Body of pancreas (tissue), 4 donors: ENCODE data around the gene UGT1A5. TPM values are rescaled to one million over a fixed set of nuclear protein-coding genes. Genes with fewer than 3 reads are reported as not detected.

ENCODE experiments used
- ATAC-seq: fragments of 150-250 bp; one replicate; pipeline ENCODE4 v1.9.1; 2016
- DNase-seq, 4 donors: peaks; one replicate each; pipeline ENCODE4 v3.0.0-alpha.2; 2019
- H3K27ac ChIP-seq, 4 donors: fragments of 200-600 bp; sonication (generic); 1 replicate in 3 of 4; 2 replicates in 1 of 4; pipeline versions ENCODE4 v1.5.1 to v1.6.1; 2016 to 2019; ENCODE audit warnings: mild to moderate bottlenecking in 1 of 4, mixed read lengths in 1 of 4, moderate library complexity in 1 of 4
- H3K27me3 ChIP-seq, 2 donors: fragments of 200-600 bp; sonication (generic); one replicate each; pipeline ENCODE4 v1.6.0; 2016; ENCODE audit warnings: mild to moderate bottlenecking in 1 of 2
- H3K36me3 ChIP-seq, 2 donors: fragments of 200-600 bp; sonication (generic); replicated peaks in 1 of 2; 2 replicates each; pipeline ENCODE4 v1.5.1; 2016; ENCODE audit warnings: low read depth in 2 of 2; ENCODE audit not compliant: insufficient read depth in 1 of 2
- H3K4me1 ChIP-seq: fragments of 200-600 bp; sonication (generic); one replicate; pipeline ENCODE4 v1.6.0; 2016
- H3K4me3 ChIP-seq, 2 donors: fragments of 200-600 bp; sonication (generic); 1 replicate in 1 of 2; 2 replicates in 1 of 2; pipeline ENCODE4 v1.5.1; 2016 to 2019
- H3K9me3 ChIP-seq, 3 donors: fragments of 200-600 bp; sonication (generic); 1 replicate in 2 of 3; 2 replicates in 1 of 3; pipeline ENCODE4 v1.5.1; 2016
- CTCF ChIP-seq, 7 experiments: fragments of 450-650 bp in 4 of 7; fragments of 200-600 bp in 3 of 7; sonication (generic) in 3 of 7; IDR thresholded peaks; one replicate each; pipeline ENCODE4 v1.5.1; 2016 to 2019; ENCODE audit warnings: antibody characterized with exemption in 7 of 7
- POLR2A ChIP-seq, 3 donors: fragments of 450-650 bp; IDR thresholded peaks; one replicate each; pipeline ENCODE4 v1.6.1; 2016; ENCODE audit warnings: antibody characterized with exemption in 3 of 3, mild to moderate bottlenecking in 2 of 3
- WGBS, 2 donors: methylation state at CpG; one replicate each; pipeline ENCODE4 v1.1.5; 2017; 5-methylcytosine and 5-hydroxymethylcytosine counted together
- intact Hi-C: fragments of 100-400 bp; cut with DNase I; formaldehyde crosslinking; loops from one replicate; pipeline ENCODE4 v1.15.1; 2023
- total RNA-seq, 2 donors: library from RNA; depleted of rRNA; stranded (reverse); fragments of >200 nt; gene quantifications; one replicate each; pipeline ENCODE4 v1.1.0, GENCODE V29; 2016

Gene UGT1A5
- total RNA-seq, 2 donors from 2014 or later: not detected

DNA sequence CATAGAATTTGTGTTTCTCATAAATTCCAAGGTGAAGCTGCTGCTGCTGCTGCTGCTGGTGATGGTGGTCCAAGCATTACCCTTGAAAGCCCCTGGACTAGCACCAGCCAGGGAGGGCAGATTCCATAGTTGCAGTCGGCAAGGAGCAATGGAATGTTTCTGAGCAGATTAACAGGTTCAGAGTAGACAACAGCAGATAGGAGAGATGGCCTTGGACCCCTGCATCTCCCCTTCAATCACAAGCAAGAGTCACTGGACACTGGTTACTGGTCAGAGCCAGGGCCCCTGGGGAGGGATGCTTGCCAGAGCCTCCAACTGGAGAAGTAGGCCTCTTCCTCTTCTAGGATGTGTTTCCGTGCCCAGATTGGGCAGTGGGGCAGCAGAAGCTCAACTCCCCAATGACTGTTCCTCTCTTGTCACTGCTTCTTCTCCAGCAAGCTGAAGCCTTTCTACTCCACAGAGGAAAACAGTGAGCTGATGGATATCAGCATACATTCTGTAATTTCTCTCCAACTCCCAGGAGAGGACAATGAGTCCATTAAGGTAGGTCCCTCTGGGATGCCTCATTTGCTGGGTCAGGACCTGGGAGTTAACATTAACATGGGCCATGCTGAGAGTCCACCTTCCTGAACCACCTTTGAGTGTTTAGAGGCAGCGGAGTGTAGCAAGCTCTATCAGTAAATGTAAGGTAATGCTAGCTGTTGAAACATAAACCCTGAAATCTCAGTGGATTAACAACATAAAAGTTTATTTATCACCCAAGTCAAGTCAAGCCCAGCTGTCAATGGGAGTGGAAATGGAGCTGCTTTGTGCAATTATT lies 100.7 kb downstream of the UGT1A5 start:
- no peak for TF ChIP-seq CTCF (IDR thresholded peaks at IDR 0.05)
- no peak for TF ChIP-seq POLR2A (IDR thresholded peaks at IDR 0.05)
- no peaks in the 10 kb centered on the region for H3K27me3 ChIP-seq
- 64 to 73% methylated on average over 2 to 3 of the region's 3 CpGs for WGBS, 2 donors
- no peak overlapping the region for H3K27ac ChIP-seq
- ATAC-seq (no peak), DNase-seq (peak in 1 of 4 donors; percentile 1)
- H3K4me3 ChIP-seq: no peak overlapping the region
- H3K9me3 ChIP-seq: no peaks in the 10 kb centered on the region
- no peaks in the 10 kb centered on the region for H3K36me3 ChIP-seq
- no peaks in the 10 kb centered on the region for H3K4me1 ChIP-seq
- intact Hi-C loops: no loop called here

GRCh38 chr2:233814056-233814835 lies 101.5 kb downstream of the UGT1A5 start:
- H3K4me3 ChIP-seq: no peak overlapping the region
- no peak for ATAC-seq
- no peaks in the 10 kb centered on the region for H3K27me3 ChIP-seq
- intact Hi-C loops: no loop called here
- H3K27ac ChIP-seq: no peak overlapping the region
- H3K36me3 ChIP-seq: no peaks in the 10 kb centered on the region
- 57 to 67% methylated on average over 2 of the region's 2 CpGs for WGBS, 2 donors
- no peak for TF ChIP-seq CTCF (IDR thresholded peaks at IDR 0.05)
- TF ChIP-seq POLR2A (IDR thresholded peaks at IDR 0.05): no peak
- peak in 2 of 4 donors; percentile 3 to 4 for DNase-seq
- H3K9me3 ChIP-seq: no peaks in the 10 kb centered on the region
- no peaks in the 10 kb centered on the region for H3K4me1 ChIP-seq

- no peak for TF ChIP-seq CTCF (IDR thresholded peaks at IDR 0.05)
- no peak for TF ChIP-seq POLR2A (IDR thresholded peaks at IDR 0.05)
- Histone ChIP-seq H3K4me1 (no peaks in the 10 kb centered on the region), H3K9me3 (no peaks in the 10 kb centered on the region), H3K4me3 (no peak overlapping the region), H3K27ac (no peak overlapping the region), H3K36me3 (no peaks in the 10 kb centered on the region), H3K27me3 (no peaks in the 10 kb centered on the region)
- 74 to 83% methylated on average over 6 of the region's 6 CpGs for WGBS, 2 donors
- intact Hi-C loops: no loop called here
- no peak for ATAC-seq
- no peak for DNase-seq
These were observed 103.2 kb downstream of the UGT1A5 start for GRCh38 chr2:233815861-233816260.

DNA sequence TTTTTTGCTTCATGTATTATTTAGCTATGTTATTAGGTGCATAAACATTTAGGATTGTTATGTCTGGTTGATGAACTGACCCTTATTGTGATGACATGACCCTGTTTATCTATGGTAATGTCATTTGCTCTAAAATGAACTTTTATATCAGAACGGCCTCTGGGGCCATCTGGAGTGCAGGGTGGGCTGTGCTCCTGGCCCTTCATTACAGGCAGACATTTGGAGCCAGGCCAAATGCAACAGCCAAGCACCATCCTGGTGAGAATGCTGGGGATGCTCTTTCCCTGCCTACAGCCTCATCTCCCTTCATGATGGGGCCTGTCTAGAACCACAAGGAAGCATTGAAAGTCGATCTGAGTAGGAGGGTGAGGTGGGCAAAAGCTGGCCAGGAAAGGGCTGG lies 103.6 kb downstream of the UGT1A5 start:
- intact Hi-C loops: no loop called here
- no peak overlapping the region for H3K27ac ChIP-seq
- TF ChIP-seq CTCF (IDR thresholded peaks at IDR 0.05) (no peak), POLR2A (IDR thresholded peaks at IDR 0.05) (no peak)
- no peak for ATAC-seq
- H3K4me1 ChIP-seq: no peaks in the 10 kb centered on the region
- no peaks in the 10 kb centered on the region for H3K27me3 ChIP-seq
- no peaks in the 10 kb centered on the region for H3K9me3 ChIP-seq
- WGBS, 2 donors: 57 to 61% methylated on average over 2 of the region's 2 CpGs
- peak in 1 of 4 donors; percentile 0 for DNase-seq
- H3K36me3 ChIP-seq: no peaks in the 10 kb centered on the region
- no peak overlapping the region for H3K4me3 ChIP-seq
